Duodenal mucosa (tissue), 2 donors: ENCODE data around the gene RAP1A.
A peak's percentile ranks its signal among the peaks of the same experiment; 100 is the strongest.
"Not testable (repeated sequence)": the region's sequence is repeated elsewhere in the genome, so short reads cannot be mapped to it uniquely, and the experiment has no call there.

Experiments used
- H3K27ac ChIP-seq: one replicate; pipeline ENCODE4 v1.7.0; 2013; ENCODE audit warnings: low read depth, low read length
- H3K27me3 ChIP-seq, 2 donors: one replicate each; pipeline ENCODE4 v1.7.0; 2013; ENCODE audit warnings: low read length in 2 of 2, control low read depth in 1 of 2; ENCODE audit not compliant: insufficient read depth in 2 of 2, control insufficient read depth in 1 of 2
- H3K36me3 ChIP-seq, 2 donors: one replicate each; pipeline ENCODE4 v1.7.0; 2013; ENCODE audit warnings: low read length in 2 of 2, control low read depth in 1 of 2; ENCODE audit not compliant: insufficient read depth in 2 of 2, control insufficient read depth in 1 of 2
- H3K4me1 ChIP-seq, 2 donors: one replicate each; pipeline ENCODE4 v1.7.0; 2013; ENCODE audit warnings: low read length in 2 of 2, control low read depth in 1 of 2; ENCODE audit not compliant: insufficient read depth in 2 of 2, control insufficient read depth in 1 of 2
- H3K4me3 ChIP-seq, 2 donors: one replicate each; pipeline ENCODE4 v1.7.0; 2013; ENCODE audit warnings: low read length in 2 of 2, low read depth in 1 of 2
- H3K9ac ChIP-seq, 2 donors: one replicate each; pipeline ENCODE4 v1.7.0; 2013; ENCODE audit warnings: low read length in 2 of 2, low read depth in 1 of 2
- H3K9me3 ChIP-seq, 2 donors: one replicate each; pipeline ENCODE4 v1.7.0; 2013; ENCODE audit warnings: low read length in 2 of 2, control low read depth in 1 of 2; ENCODE audit not compliant: control insufficient read depth in 1 of 2

The RAP1A gene

GRCh38 chr1:111597426-111597825 lies 22.2 kb upstream of the RAP1A start:
- Histone ChIP-seq H3K4me1 (peaks cover 47 to 61% of the 10 kb centered on the region in 2 donors), H3K36me3 (no peaks in the 10 kb centered on the region), H3K27me3 (no peaks in the 10 kb centered on the region), H3K9me3 (no peaks in the 10 kb centered on the region), H3K9ac (no peak overlapping the region), H3K27ac (no peak overlapping the region), H3K4me3 (no peak overlapping the region)

GRCh38 chr1:111598544-111598943 lies 21.0 kb upstream of the RAP1A start:
- Histone ChIP-seq H3K9ac (no peak overlapping the region), H3K4me3 (no peak overlapping the region), H3K36me3 (no peaks in the 10 kb centered on the region), H3K27ac (no peak overlapping the region), H3K4me1 (peaks cover 45 to 58% of the 10 kb centered on the region in 2 donors), H3K27me3 (no peaks in the 10 kb centered on the region), H3K9me3 (no peaks in the 10 kb centered on the region)

GRCh38 chr1:111599781-111600693 lies 19.6 kb upstream of the RAP1A start:
- peaks cover 48 to 57% of the 10 kb centered on the region in 2 donors for H3K4me1 ChIP-seq
- no peaks in the 10 kb centered on the region for H3K36me3 ChIP-seq
- H3K27me3 ChIP-seq: no peaks in the 10 kb centered on the region
- no peaks in the 10 kb centered on the region for H3K9me3 ChIP-seq
- H3K9ac ChIP-seq: no peak overlapping the region
- H3K27ac ChIP-seq: no peak overlapping the region
- no peak overlapping the region for H3K4me3 ChIP-seq

GRCh38 chr1:111600886-111601386 lies 18.7 kb upstream of the RAP1A start:
- Histone ChIP-seq H3K27ac (no peak overlapping the region), H3K27me3 (no peaks in the 10 kb centered on the region), H3K4me3 (no peak overlapping the region), H3K4me1 (peaks cover 44 to 54% of the 10 kb centered on the region in 2 donors), H3K9me3 (no peaks in the 10 kb centered on the region), H3K36me3 (no peaks in the 10 kb centered on the region), H3K9ac (no peak overlapping the region)

GRCh38 chr1:111602302-111602701 lies 17.3 kb upstream of the RAP1A start:
- no peak overlapping the region for H3K9ac ChIP-seq
- no peaks in the 10 kb centered on the region for H3K9me3 ChIP-seq
- H3K36me3 ChIP-seq: no peaks in the 10 kb centered on the region
- no peaks in the 10 kb centered on the region for H3K27me3 ChIP-seq
- H3K4me3 ChIP-seq: peak overlapping the region in 1 of 2 donors; percentile 17
- H3K4me1 ChIP-seq: peaks cover 41 to 51% of the 10 kb centered on the region in 2 donors
- no peak overlapping the region for H3K27ac ChIP-seq

GRCh38 chr1:111602974-111603373 lies 16.6 kb upstream of the RAP1A start:
- Histone ChIP-seq H3K9me3 (no peaks in the 10 kb centered on the region), H3K27me3 (no peaks in the 10 kb centered on the region), H3K4me3 (no peak overlapping the region), H3K36me3 (no peaks in the 10 kb centered on the region), H3K27ac (no peak overlapping the region), H3K4me1 (peaks cover 41 to 51% of the 10 kb centered on the region in 2 donors), H3K9ac (no peak overlapping the region)

GRCh38 chr1:111603979-111604378 lies 15.6 kb upstream of the RAP1A start:
- Histone ChIP-seq H3K4me1 (peaks cover 41 to 51% of the 10 kb centered on the region in 2 donors), H3K27ac (no peak overlapping the region), H3K4me3 (no peak overlapping the region), H3K9ac (peak overlapping the region in 1 of 2 donors; percentile 21), H3K36me3 (no peaks in the 10 kb centered on the region), H3K27me3 (no peaks in the 10 kb centered on the region), H3K9me3 (no peaks in the 10 kb centered on the region)

- Histone ChIP-seq H3K9ac (no peak overlapping the region), H3K4me1 (peaks cover 41 to 51% of the 10 kb centered on the region in 2 donors), H3K27ac (no peak overlapping the region), H3K4me3 (no peak overlapping the region), H3K36me3 (no peaks in the 10 kb centered on the region), H3K9me3 (no peaks in the 10 kb centered on the region), H3K27me3 (no peaks in the 10 kb centered on the region)
These were observed 14.7 kb upstream of the RAP1A start for GRCh38 chr1:111604931-111605330.

GRCh38 chr1:111605576-111605975 lies 14.0 kb upstream of the RAP1A start:
- Histone ChIP-seq H3K27ac (no peak overlapping the region), H3K36me3 (no peaks in the 10 kb centered on the region), H3K9ac (no peak overlapping the region), H3K4me3 (no peak overlapping the region), H3K27me3 (no peaks in the 10 kb centered on the region), H3K9me3 (no peaks in the 10 kb centered on the region), H3K4me1 (peaks cover 37 to 45% of the 10 kb centered on the region in 2 donors)

- H3K4me3 ChIP-seq, H3K9ac ChIP-seq, H3K27ac ChIP-seq, H3K27me3 ChIP-seq, H3K36me3 ChIP-seq, H3K9me3 ChIP-seq: not testable (repeated sequence)
- peaks cover 26 to 34% of the 10 kb centered on the region in 2 donors for H3K4me1 ChIP-seq
These were observed 13.0 kb upstream of the RAP1A start for GRCh38 chr1:111606457-111607215.
